Activated CD8-positive, alpha-beta memory T cell treated with anti-CD3 and anti-CD28 coated beads for 4 hours (primary cell): ENCODE data around the gene OR4F15.
"Not testable (repeated sequence)": the region's sequence is repeated elsewhere in the genome, so short reads cannot be mapped to it uniquely, and the experiment has no call there.

Experiments used
- DNase-seq, 2 donors: peaks; one replicate each; pipeline ENCODE4 v3.0.0-alpha.2; 2020; ENCODE audit warnings: low read depth in 2 of 2

Gene OR4F15

DNA sequence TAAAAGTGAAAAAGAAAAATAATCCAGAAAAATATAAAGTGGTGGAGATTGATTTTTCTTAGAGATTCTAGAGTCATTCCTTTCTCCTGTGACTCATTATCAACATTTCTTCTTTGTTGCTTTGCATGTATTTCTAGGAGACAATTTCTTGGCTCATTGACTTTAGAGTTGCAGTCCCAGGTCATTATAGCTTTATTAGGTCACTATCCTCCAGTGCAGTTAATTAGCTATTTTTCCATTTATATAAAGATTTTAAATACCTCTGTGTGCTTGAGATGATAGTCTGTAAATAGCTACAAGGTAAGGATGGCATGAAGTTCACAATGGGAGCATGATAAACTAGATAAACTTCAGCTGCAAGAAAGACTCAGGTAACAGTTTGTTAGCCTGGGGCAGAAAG is at the start of gene OR4F15:
Gene OR4F15, plus strand, starts transcription at position 301 of the 400 bp plus-strand sequence. CDS start 5,985 bp downstream, outside the sequence.
- no peak for DNase-seq

GRCh38 chr15:101764669-101765339 is 47.2 kb upstream of the OR4F15 start:
- DNase-seq: not testable (repeated sequence)

- not testable (repeated sequence) for DNase-seq
Measured at GRCh38 chr15:101765340-101765671, 46.7 kb upstream of the OR4F15 start.

- no peak for DNase-seq
Measured at GRCh38 chr15:101765772-101766456, 46.1 kb upstream of the OR4F15 start.

DNA sequence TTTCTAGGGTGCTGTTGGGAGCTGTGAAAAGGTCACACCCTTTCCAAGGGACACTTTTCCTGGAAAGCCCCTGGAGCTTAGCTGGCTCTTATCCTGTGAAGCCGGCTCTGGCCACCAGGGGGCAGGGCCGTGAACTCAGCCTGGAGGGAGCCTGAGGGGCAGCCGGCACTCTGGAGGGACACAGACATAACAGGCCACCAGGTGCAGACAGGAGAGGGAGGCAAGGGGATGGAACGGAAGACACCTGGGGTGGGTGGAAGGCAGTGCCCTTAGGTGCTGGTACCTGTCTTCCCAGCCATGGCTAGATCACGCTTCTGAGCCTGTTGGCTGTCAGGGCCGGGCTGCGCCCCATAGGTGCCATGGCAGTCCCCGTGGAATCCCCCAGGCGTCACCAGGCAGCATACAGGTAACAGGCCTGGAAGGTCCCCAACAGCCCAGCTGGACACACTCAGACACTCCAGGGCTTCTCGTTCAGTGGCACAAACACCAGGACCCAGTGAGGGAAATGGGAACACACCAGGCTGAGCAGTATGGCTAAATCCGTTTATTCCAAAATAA is 44.8 kb upstream of the OR4F15 start:
- DNase-seq: not testable (repeated sequence)

- no peak for DNase-seq
Measured at GRCh38 chr15:101772921-101773320, 39.1 kb upstream of the OR4F15 start.

- no peak for DNase-seq
Measured at GRCh38 chr15:101773496-101774100, 38.4 kb upstream of the OR4F15 start.

DNA sequence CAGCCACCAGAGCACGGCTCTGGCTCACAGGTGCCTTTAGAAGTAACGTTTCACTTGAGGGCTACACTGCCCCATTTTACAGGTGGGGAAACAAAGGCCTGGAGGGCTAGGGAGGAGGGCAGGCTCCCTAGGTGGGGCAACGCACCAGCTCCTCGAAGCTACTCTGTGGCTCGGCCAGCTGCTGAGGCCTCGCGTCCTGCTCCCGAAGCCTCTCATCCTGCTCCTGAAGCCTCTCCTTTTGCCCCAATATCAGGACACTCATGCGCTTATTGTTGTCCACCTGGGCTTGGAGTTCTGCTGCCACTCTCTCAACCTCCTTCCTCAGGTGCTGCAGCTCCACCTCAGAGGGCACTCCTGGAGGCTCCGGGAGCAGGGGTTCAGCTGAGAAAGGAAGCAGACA is 36.9 kb upstream of the OR4F15 start:
- no peak for DNase-seq

- DNase-seq: not testable (repeated sequence)
Measured at GRCh38 chr15:101778576-101778975, 33.4 kb upstream of the OR4F15 start.

DNA sequence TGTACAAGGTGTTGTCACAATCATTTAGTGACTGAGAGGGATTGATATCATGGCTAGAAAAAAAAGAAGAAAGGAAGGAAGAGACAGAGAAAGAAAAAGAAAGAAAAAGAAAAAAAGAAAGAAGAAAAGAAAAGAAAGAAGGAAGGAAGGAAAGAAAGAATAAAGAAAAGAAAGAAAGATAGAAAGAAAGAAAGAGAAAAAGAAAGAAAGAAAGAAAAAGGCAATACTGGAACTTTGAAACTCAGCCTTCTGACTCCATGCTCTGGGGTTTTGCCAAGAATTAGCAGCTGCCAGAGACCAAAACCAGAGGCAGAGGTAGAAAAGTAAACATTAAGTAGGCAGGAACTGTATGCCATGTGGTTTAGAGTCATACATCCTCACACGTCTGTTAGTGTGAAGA is 31.8 kb upstream of the OR4F15 start:
- not testable (repeated sequence) for DNase-seq

GRCh38 chr15:101781928-101782327 is 30.1 kb upstream of the OR4F15 start:
- no peak for DNase-seq

- no peak for DNase-seq
Measured at GRCh38 chr15:101784644-101785043, 27.4 kb upstream of the OR4F15 start.

DNA sequence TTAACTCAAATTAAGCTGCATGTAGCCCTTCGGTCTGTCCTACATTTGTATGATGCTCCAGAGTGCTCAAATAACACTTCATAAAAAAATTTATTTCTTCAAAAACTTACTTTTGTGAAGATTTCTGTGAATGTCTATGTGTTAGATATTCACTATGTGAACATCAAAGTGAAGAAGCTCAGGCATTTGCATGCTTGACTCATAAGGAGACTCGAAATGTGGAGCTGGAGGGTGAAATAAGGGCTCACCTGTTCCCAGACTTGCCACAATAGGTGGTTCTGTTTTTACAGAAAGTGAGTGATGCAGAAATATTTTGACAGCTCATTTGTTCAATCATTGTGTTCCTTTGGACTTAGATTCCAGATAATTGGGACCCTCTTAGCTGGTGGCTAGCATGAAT is 25.6 kb upstream of the OR4F15 start:
- DNase-seq: not testable (repeated sequence)

DNA sequence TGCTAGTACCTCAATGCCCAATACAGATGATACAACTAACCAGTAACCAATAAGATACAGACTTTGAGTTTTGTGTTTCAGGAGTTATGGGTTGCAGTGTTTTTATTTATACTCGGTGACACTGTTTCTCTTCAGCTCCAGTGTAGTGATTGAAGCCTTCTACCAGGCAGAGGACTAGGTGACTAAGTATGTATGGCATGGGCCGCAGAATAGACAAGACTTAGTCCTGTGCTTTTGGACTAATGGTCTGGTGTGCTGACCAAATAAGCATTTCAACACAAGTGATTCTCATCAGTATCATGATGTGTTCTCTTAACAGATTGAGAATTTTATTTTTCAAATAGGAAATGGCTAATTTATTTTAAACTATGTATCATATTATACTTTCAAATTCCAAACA is 24.0 kb upstream of the OR4F15 start:
- DNase-seq: not testable (repeated sequence)

DNA sequence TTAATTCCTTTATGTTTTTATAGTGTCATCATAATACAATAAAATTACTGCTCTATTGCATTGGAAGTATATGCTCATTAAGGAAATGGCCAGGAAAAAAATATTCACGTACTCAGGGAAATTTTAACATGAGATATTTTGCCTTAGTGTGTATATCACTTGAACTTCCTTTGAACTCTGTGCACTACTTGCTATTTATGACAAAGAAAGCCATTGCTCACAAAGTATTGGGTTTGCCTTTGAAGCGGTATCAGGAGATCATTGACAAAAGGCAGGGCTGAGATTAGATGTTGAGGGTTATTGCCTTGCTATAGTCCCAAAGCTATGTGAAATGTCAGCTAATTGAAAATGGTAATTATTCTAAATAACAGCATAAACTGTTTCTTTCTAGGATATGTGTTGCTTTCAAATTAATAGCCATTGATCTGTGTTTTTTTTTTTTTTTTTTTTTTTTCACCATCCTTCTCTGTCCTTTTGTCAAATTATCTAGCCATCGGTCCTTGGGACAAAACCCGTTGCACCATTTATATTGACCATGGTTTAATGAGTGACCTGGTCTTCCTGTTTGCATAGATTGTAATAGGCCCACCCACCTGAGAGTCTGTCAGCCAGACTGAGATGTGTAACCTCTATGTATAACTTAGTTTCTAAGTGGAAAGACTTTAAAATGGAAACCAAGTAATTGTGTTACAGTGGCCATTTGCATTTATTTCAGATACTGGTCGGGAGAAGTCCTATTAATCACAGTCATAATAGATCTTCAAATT is 23.3 kb upstream of the OR4F15 start:
- not testable (repeated sequence) for DNase-seq

GRCh38 chr15:101790748-101791147 is 21.3 kb upstream of the OR4F15 start:
- DNase-seq: not testable (repeated sequence)

GRCh38 chr15:101793981-101794380 is 18.0 kb upstream of the OR4F15 start:
- not testable (repeated sequence) for DNase-seq

GRCh38 chr15:101795455-101795854 is 16.5 kb upstream of the OR4F15 start:
- DNase-seq: no peak

DNA sequence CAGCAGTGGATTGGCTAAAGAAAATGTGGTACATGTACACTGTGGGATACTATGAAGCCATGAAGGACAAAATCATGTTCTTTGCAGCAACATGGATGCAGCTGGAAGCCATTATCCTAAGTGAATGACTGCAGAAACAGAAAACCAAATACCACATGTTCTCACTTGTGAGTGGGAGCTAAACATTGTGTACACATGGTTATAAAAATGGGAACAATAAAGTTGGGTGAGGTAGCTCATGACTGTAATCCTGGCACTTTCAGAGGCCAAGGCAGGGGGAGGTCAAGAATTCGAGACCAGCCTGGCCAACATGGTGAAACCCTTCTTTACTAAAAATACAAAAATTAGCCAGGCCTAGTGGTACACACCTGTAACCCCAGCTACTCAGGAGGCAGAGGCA is 12.3 kb upstream of the OR4F15 start:
- DNase-seq: no peak

DNA sequence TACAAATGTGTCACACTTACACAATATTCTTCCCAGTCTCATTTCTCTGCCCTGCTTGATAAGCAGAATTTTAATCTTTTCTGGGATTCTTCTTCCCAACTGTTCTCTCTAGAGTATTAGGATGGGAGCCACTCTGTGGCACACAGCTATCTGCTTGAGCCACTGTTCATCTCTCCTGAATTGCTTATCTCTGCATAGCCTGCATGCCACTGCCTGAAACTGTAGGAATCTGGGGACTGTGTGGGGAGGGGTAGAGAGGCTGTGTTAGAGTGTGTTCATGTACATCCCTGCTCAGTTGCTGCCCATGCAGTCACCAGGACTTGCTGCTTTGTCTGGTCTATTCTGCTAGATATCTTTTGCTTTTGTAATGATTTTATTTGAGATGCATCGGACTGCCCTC is 11.0 kb upstream of the OR4F15 start:
- no peak for DNase-seq

DNA sequence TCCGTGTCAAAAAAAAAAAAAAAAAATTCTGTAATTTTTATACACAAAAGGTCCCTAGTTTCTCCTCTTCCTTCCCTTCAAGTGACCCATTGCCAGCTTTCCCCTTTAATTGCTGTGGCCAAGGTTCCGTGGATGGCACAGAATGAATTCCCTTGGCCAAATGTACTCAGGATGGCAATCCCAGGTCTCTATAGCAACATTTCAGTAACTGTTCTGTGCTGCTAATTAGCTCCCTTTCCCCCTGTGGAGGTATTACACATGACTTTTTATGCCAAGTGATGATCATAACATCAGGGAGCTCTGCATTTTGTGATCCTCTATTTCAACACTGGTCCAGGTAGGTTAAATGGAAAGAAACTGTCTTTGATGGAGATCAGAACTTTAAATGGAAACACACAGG is 8.8 kb upstream of the OR4F15 start, which contains the start of gene OR4F6:
Gene OR4F6, plus strand, starts transcription at position 301 of the 400 bp plus-strand sequence. CDS start 2,211 bp downstream, outside the sequence.
- DNase-seq: no peak

DNA sequence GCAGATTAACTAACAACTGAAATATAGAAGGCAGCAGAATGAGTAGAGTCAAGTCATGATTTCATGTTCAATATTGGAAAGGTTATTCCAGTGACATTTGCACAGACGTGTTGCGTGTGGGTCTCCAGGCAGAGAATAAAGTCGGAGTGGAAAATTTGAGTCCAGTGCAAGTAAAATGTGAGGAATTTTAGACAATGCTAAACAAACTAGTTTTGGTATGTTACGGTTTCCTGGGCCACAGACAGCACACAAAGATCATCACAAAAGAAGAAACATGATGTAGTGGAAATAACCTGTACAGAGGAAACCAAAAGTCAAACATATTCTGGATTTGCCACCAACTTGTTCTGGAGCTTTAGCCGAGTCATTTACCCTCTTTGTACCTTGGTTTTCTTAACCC is 8.3 kb upstream of the OR4F15 start:
- DNase-seq: no peak
